ENCODE measurements around the gene LMBR1L. TPM values are rescaled to one million over a fixed set of nuclear protein-coding genes. Genes with fewer than 3 reads are reported as not detected.

The LMBR1L gene
- total and polyA plus RNA-seq, 5 donors: 25.6 to 45.3 (median 31.6) TPM

DNA sequence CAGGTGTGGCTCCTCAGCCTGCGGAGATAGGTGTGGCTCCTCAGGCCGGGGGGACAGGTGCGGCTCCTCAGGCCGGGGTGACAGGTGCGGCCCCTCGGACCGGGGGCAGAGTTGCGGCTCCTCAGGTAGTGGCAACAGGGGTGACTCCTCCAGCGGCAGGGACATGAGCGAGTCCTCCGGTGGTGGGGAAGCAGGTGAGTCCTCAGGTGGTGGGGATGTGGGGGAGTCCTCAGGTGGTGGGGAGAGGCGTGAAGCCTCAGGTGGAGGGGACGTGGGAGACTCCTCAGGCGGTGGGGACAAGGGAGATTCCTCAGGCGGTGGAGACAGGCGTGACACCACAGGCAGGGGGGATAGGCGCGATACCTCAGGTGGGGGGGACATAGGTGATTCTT, 59.3 kb downstream of the LMBR1L start:
- H3K4me3 ChIP-seq (ENCODE audit: low read length): no peak overlapping the region
- no peaks in the 10 kb centered on the region for H3K27me3 ChIP-seq (ENCODE audit: control insufficient read depth, insufficient read depth)
- H3K9me3 ChIP-seq (ENCODE audit: control insufficient read depth, low read length): no peaks in the 10 kb centered on the region
- intact Hi-C loops (cut with DNase I): no loop called here
- H3K4me1 ChIP-seq (ENCODE audit: control insufficient read depth, insufficient read depth, low read length): peaks cover 2% of the 10 kb centered on the region
- DNase-seq (no peak), ATAC-seq (no peak)
- no peak overlapping the region for H3K27ac ChIP-seq (ENCODE audit: low read length)
- 92% methylated on average over 18 of the region's 18 CpGs for WGBS

DNA sequence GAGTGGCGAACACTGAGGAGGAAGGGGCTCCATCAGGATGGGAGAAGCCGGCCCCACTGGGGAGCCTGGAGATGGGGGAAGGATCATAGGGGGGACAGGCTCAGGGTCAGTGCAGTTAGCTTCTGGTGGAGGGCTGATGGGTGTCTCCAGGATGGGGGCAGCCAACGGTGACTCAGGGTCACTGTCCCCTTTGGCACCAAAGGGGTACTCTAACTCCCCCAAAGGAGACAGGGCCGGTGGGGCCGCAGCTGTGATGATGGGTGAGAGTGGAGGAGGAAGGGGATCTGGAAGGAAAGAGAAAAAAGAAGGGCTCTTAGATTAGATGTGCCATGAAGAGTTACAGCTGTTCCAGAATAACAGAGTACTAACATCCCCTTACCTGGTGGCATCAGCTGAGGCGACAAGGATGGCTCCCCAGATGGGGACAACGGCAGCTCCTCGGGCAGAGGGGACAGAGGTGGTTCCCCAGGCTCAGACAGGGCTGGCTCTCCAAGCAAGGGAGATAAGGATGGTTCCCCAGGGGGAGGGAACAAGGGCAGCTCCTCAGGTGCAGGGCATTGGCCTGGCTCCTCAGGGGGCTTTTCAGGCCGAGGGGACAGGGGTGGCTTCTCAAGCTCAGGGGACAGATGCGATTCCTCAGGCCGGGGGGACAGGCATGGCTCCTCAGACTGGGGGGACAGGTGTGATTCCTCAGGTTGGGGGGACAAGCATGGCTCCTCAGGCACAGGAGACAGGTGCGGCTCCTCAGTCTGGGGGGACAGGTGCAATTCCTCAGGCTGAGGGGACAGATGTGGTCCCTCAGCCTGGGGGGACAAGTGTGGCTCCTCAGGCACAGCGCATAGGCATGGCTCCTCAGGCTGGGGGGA, 59.9 kb downstream of the LMBR1L start:
- WGBS: 85% methylated on average over 13 of the region's 13 CpGs
- DNase-seq: no peak
- intact Hi-C loops (cut with DNase I): no loop called here
- no peaks in the 10 kb centered on the region for H3K9me3 ChIP-seq (ENCODE audit: control insufficient read depth, low read length)
- H3K27ac ChIP-seq (ENCODE audit: low read length): no peak overlapping the region
- ATAC-seq: no peak
- no peaks in the 10 kb centered on the region for H3K27me3 ChIP-seq (ENCODE audit: control insufficient read depth, insufficient read depth)
- H3K4me3 ChIP-seq (ENCODE audit: low read length): no peak overlapping the region
- H3K4me1 ChIP-seq (ENCODE audit: control insufficient read depth, insufficient read depth, low read length): peaks cover 2% of the 10 kb centered on the region

DNA sequence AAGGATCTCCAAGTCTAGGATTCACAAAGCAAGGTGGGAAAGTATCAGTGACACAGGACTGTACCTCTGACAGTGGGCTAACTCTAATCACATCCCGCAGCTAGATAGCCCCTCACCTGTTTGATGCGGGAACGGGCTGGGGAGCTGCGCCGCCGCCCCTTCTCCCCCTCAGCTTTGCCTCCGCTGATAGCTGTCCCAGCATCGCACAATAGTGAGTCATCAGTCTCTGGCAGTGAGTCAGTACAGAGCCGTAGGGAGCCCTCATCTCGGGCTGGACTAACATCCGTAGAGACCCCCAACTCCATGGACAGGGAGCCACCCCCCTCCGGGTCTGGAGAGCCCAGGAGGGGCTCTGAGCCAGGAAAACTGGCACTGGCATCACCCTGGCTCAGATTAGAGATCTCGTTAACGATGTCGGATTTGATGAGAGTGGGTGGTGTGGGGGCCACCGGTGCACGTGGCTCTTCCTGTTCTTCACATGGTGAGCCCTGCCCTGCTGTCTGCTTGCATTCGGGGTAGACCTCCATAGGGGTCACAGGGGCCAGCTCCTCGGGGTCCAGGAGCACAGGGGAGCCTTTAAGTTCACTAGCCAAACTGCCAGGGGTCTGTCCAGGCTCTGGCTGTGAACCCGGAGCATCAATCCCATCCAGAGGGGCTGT, 61.0 kb downstream of the LMBR1L start:
- H3K4me1 ChIP-seq (ENCODE audit: control insufficient read depth, insufficient read depth, low read length): no peaks in the 10 kb centered on the region
- DNase-seq (no peak), ATAC-seq (peak; percentile 8 to 16)
- no peak overlapping the region for H3K27ac ChIP-seq (ENCODE audit: low read length)
- WGBS: 70% methylated on average over 20 of the region's 20 CpGs
- intact Hi-C loops (cut with DNase I): no loop called here
- no peaks in the 10 kb centered on the region for H3K9me3 ChIP-seq (ENCODE audit: control insufficient read depth, low read length)
- no peaks in the 10 kb centered on the region for H3K27me3 ChIP-seq (ENCODE audit: control insufficient read depth, insufficient read depth)
- H3K4me3 ChIP-seq (ENCODE audit: low read length): no peak overlapping the region

DNA sequence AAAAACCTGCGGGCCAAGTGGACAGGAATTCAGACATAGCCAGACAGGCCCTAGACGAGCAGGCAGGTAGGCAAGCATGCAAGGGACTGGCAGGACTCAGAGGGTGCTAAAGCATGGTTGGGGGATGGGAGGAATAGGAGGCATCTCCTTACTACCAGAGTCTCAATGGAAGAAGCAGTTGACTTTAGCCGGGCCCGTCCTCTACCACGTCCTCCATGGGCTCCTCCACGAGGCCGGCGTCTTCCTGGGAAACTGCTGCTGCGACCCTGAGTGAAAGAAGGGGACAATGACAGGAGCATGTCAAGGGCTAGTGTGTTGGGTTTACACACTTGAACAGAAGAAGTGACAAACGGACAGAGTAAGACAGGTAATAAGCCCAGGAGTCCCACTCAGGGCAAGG, 61.7 kb downstream of the LMBR1L start:
- ATAC-seq: no peak
- 91% methylated on average over 10 of the region's 10 CpGs for WGBS
- DNase-seq: peak in 1 of 3 donors; percentile 14
- H3K9me3 ChIP-seq (ENCODE audit: control insufficient read depth, low read length): no peaks in the 10 kb centered on the region
- H3K4me1 ChIP-seq (ENCODE audit: control insufficient read depth, insufficient read depth, low read length): no peaks in the 10 kb centered on the region
- H3K27ac ChIP-seq (ENCODE audit: low read length): no peak overlapping the region
- intact Hi-C loops (cut with DNase I): no loop called here
- H3K27me3 ChIP-seq (ENCODE audit: control insufficient read depth, insufficient read depth): no peaks in the 10 kb centered on the region
- H3K4me3 ChIP-seq (ENCODE audit: low read length): no peak overlapping the region

Other genes starting within 250 kb of the LMBR1L start
- under 1 TPM; 0.41 to 0.96 (median 0.71) TPM for gene RND1, start 245.0 kb downstream of the LMBR1L start, total RNA-seq
- gene RND1, start 245.0 kb downstream of the LMBR1L start, polyA plus RNA-seq: 2.6 TPM
- 10 to 100 TPM in 3 of 4 donors, 1 to 10 TPM in 1; 3.9 to 14.8 (median 12.3) TPM for gene FKBP11, start 185.4 kb downstream of the LMBR1L start, total RNA-seq
- gene FKBP11, start 185.4 kb downstream of the LMBR1L start, polyA plus RNA-seq: 7.6 TPM
- 10 to 100 TPM; 75.6 to 94.8 (median 80.6) TPM for gene ARF3, start 153.4 kb downstream of the LMBR1L start, total RNA-seq
- gene ARF3, start 153.4 kb downstream of the LMBR1L start, polyA plus RNA-seq: 65.0 TPM
- 1 to 10 TPM in 1 of 4 donors, under 1 TPM in 3; 0.57 to 1.7 (median 0.73) TPM for gene WNT10B, start 139.1 kb downstream of the LMBR1L start, total RNA-seq
- gene WNT10B, start 139.1 kb downstream of the LMBR1L start, polyA plus RNA-seq: 0.66 TPM
- gene WNT1, start 132.5 kb downstream of the LMBR1L start, total RNA-seq: not detected
- gene WNT1, start 132.5 kb downstream of the LMBR1L start, polyA plus RNA-seq: not detected
- 1 to 10 TPM in 2 of 4 donors, under 1 TPM in 2; 0.42 to 2.8 (median 1.1) TPM for gene DDN, start 111.5 kb downstream of the LMBR1L start, total RNA-seq
- 1.6 TPM for gene DDN, start 111.5 kb downstream of the LMBR1L start, polyA plus RNA-seq
- gene PRKAG1, start 92.1 kb downstream of the LMBR1L start, total RNA-seq: 10 to 100 TPM; 65.7 to 88.9 (median 80.7) TPM
- gene PRKAG1, start 92.1 kb downstream of the LMBR1L start, polyA plus RNA-seq: 72.4 TPM
- 10 to 100 TPM; 38.8 to 53.5 (median 46.2) TPM for gene KMT2D, start 50.1 kb downstream of the LMBR1L start, total RNA-seq
- 43.1 TPM for gene KMT2D, start 50.1 kb downstream of the LMBR1L start, polyA plus RNA-seq
- under 1 TPM in 2 of 4 donors, not detected in 2; 0.21 to 0.31 TPM for gene RHEBL1, start 40.9 kb downstream of the LMBR1L start, total RNA-seq
- gene RHEBL1, start 40.9 kb downstream of the LMBR1L start, polyA plus RNA-seq: 0.59 TPM
- gene DHH, start 16.0 kb downstream of the LMBR1L start, total RNA-seq: 1 to 10 TPM in 1 of 4 donors, under 1 TPM in 3; 0.35 to 1.7 (median 0.68) TPM
- gene DHH, start 16.0 kb downstream of the LMBR1L start, polyA plus RNA-seq: 0.54 TPM
- 100 to 1,000 TPM; 170 to 515 (median 413) TPM for gene TUBA1B, start 20.5 kb upstream of the LMBR1L start, total RNA-seq
- 395 TPM for gene TUBA1B, start 20.5 kb upstream of the LMBR1L start, polyA plus RNA-seq
- gene TUBA1A, start 78.2 kb upstream of the LMBR1L start, total RNA-seq: 100 to 1,000 TPM in 2 of 4 donors, 10 to 100 TPM in 2; 75.6 to 136 (median 112) TPM
- 149 TPM for gene TUBA1A, start 78.2 kb upstream of the LMBR1L start, polyA plus RNA-seq
- gene TUBA1C, start 154.2 kb upstream of the LMBR1L start, total RNA-seq: 10 to 100 TPM; 34.2 to 71.7 (median 66.7) TPM
- gene TUBA1C, start 154.2 kb upstream of the LMBR1L start, polyA plus RNA-seq: 106 TPM
- gene PRPH, start 184.3 kb upstream of the LMBR1L start, total RNA-seq: 1 to 10 TPM in 1 of 4 donors, under 1 TPM in 3; 0.57 to 1.8 (median 0.94) TPM
- 2.0 TPM for gene PRPH, start 184.3 kb upstream of the LMBR1L start, polyA plus RNA-seq
- 1 to 10 TPM in 1 of 4 donors, under 1 TPM in 2, not detected in 1; 0.65 to 1.7 (median 0.93) TPM for gene TROAP, start 212.4 kb upstream of the LMBR1L start, total RNA-seq
- gene TROAP, start 212.4 kb upstream of the LMBR1L start, polyA plus RNA-seq: 0.25 TPM
- gene C1QL4, start 226.3 kb upstream of the LMBR1L start, total RNA-seq: not detected
- gene C1QL4, start 226.3 kb upstream of the LMBR1L start, polyA plus RNA-seq: not detected
- gene DNAJC22, start 236.0 kb upstream of the LMBR1L start, total RNA-seq: under 1 TPM; 0.24 to 0.86 (median 0.44) TPM
- 0.09 TPM for gene DNAJC22, start 236.0 kb upstream of the LMBR1L start, polyA plus RNA-seq

Data from right cardiac atrium (tissue), 5 donors.